Ascending aorta (tissue), 2 donors: ENCODE results near the gene TMEM222. TPM values are rescaled to one million over a fixed set of nuclear protein-coding genes. Genes with fewer than 3 reads are reported as not detected.

ENCODE experiments used
- DNase-seq, 2 donors: peaks; one replicate each; pipeline ENCODE4 v3.0.0-alpha.2; 2019; ENCODE audit warnings: low spot score in 2 of 2
- H3K27ac ChIP-seq, 2 donors: fragments of 200-600 bp; sonication (generic); one replicate each; pipeline ENCODE4 v1.5.1; 2016 to 2017; ENCODE audit warnings: mild to moderate bottlenecking in 1 of 2
- H3K27me3 ChIP-seq: fragments of 200-600 bp; sonication (generic); one replicate; pipeline ENCODE4 v1.5.1; 2017
- H3K36me3 ChIP-seq, 2 donors: fragments of 200-600 bp; sonication (generic); one replicate each; pipeline ENCODE4 v1.5.1; 2016
- H3K4me1 ChIP-seq, 2 donors: fragments of 200-600 bp; sonication (generic); one replicate each; pipeline ENCODE4 v1.5.1; 2016 to 2017; ENCODE audit warnings: mild to moderate bottlenecking in 1 of 2
- H3K4me3 ChIP-seq, 2 donors: fragments of 200-600 bp; sonication (generic); one replicate each; pipeline ENCODE4 v1.5.1; 2016 to 2017; ENCODE audit warnings: mild to moderate bottlenecking in 1 of 2
- H3K9me3 ChIP-seq, 2 donors: fragments of 200-600 bp; sonication (generic); one replicate each; pipeline ENCODE4 v1.5.1; 2016
- intact Hi-C: fragments of 100-400 bp; cut with DNase I; formaldehyde crosslinking; loops from one replicate; pipeline ENCODE4 v1.15.1; 2023
- total RNA-seq: library from RNA; depleted of rRNA; stranded (reverse); fragments of >200 nt; gene quantifications from one replicate; pipeline ENCODE4 v1.1.0, GENCODE V29; 2016
- TF ChIP-seq, protein P1 (sequence below), 3 experiments: fragments of 200-600 bp in 2 of 3; fragments of 450-650 bp in 1 of 3; sonication (generic) in 2 of 3; IDR thresholded peaks; one replicate each; pipeline ENCODE4 v1.5.1; 2016 to 2019; ENCODE audit warnings: antibody characterized with exemption in 3 of 3, mild to moderate bottlenecking in 1 of 3, moderate library complexity in 1 of 3

Gene TMEM222
- total RNA-seq, 1 donor from 2014 or later = 28.6 TPM

- no peaks in the 10 kb centered on the region for H3K4me1 ChIP-seq
- H3K36me3 ChIP-seq = peaks cover 0 to 3% of the 10 kb centered on the region in 2 donors
- H3K9me3 ChIP-seq = no peaks in the 10 kb centered on the region
- TF ChIP-seq, protein P1, sequence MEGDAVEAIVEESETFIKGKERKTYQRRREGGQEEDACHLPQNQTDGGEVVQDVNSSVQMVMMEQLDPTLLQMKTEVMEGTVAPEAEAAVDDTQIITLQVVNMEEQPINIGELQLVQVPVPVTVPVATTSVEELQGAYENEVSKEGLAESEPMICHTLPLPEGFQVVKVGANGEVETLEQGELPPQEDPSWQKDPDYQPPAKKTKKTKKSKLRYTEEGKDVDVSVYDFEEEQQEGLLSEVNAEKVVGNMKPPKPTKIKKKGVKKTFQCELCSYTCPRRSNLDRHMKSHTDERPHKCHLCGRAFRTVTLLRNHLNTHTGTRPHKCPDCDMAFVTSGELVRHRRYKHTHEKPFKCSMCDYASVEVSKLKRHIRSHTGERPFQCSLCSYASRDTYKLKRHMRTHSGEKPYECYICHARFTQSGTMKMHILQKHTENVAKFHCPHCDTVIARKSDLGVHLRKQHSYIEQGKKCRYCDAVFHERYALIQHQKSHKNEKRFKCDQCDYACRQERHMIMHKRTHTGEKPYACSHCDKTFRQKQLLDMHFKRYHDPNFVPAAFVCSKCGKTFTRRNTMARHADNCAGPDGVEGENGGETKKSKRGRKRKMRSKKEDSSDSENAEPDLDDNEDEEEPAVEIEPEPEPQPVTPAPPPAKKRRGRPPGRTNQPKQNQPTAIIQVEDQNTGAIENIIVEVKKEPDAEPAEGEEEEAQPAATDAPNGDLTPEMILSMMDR (IDR thresholded peaks at IDR 0.05) = no peak
- H3K27ac ChIP-seq = no peak overlapping the region
- intact Hi-C loops = loop anchor here (5.0 kb wide), 1 partner anchor 39 kb away; the partner anchor contains the start of gene CD164L2
- DNase-seq = no peak
- no peak overlapping the region for H3K4me3 ChIP-seq
- H3K27me3 ChIP-seq = no peaks in the 10 kb centered on the region
Observed at GRCh38 chr1:27342778-27343638, 21.0 kb downstream of the TMEM222 start.

DNA sequence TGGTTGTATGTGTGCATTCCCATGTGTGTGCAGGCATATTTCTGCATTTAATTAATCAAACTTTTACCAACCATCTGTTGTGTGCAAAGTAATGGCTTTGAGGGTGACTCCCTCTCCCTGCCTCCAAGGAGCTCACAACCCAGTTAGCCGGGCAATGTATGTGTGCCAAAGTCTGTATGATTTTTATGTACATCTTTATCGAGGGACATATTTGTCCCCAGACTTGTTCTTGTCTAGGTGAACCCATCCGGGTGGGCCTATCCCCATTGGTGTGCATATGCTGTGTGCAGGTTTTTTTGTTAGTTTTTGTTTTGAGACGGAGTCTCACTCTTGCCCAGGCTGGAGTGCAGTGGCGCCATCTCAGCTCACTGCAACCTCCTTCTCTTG lies 21.7 kb downstream of the TMEM222 start:
- TF ChIP-seq, protein P1 (IDR thresholded peaks at IDR 0.05) = no peak
- intact Hi-C loops = loop anchor here (5.0 kb wide), 1 partner anchor 39 kb away; the partner anchor contains the start of gene CD164L2
- Histone ChIP-seq H3K4me1 (no peaks in the 10 kb centered on the region), H3K4me3 (no peak overlapping the region), H3K27me3 (no peaks in the 10 kb centered on the region), H3K9me3 (no peaks in the 10 kb centered on the region), H3K36me3 (peaks cover 0 to under 1% of the 10 kb centered on the region in 2 donors), H3K27ac (no peak overlapping the region)
- no peak for DNase-seq

DNA sequence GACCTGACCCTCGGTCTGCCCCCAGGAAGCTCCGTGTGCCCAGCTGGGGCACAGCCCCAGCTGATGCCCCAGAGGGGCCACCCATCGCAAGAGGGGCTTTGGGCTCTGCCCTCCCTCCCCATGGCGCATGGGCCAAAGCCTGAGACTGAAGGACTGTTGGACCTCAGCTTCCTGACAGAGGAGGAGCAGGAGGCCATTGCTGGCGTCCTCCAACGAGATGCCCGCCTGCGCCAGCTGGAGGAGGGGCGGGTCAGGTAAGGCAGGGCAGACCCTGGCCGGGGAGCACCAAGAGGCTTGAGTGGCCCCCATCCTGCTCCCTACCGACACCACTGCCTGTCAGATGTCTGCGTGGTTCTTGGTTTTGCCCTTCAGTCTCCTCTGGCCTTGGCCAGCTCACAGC lies 23.3 kb downstream of the TMEM222 start:
- intact Hi-C loops = no loop called here
- no peak overlapping the region for H3K27ac ChIP-seq
- peaks cover 9 to 14% of the 10 kb centered on the region in 2 donors for H3K4me1 ChIP-seq
- H3K4me3 ChIP-seq = no peak overlapping the region
- H3K27me3 ChIP-seq = peaks cover 5% of the 10 kb centered on the region
- TF ChIP-seq, protein P1 (IDR thresholded peaks at IDR 0.05) = no peak
- no peaks in the 10 kb centered on the region for H3K36me3 ChIP-seq
- H3K9me3 ChIP-seq = no peaks in the 10 kb centered on the region
- no peak for DNase-seq

GRCh38 chr1:27346357-27346756 lies 24.4 kb downstream of the TMEM222 start:
- H3K9me3 ChIP-seq = no peaks in the 10 kb centered on the region
- intact Hi-C loops = no loop called here
- TF ChIP-seq, protein P1 (IDR thresholded peaks at IDR 0.05) = no peak
- H3K27me3 ChIP-seq = peaks cover 5% of the 10 kb centered on the region
- no peak for DNase-seq
- H3K4me3 ChIP-seq = no peak overlapping the region
- peaks cover 9 to 23% of the 10 kb centered on the region in 2 donors for H3K4me1 ChIP-seq
- H3K36me3 ChIP-seq = no peaks in the 10 kb centered on the region
- no peak overlapping the region for H3K27ac ChIP-seq

DNA sequence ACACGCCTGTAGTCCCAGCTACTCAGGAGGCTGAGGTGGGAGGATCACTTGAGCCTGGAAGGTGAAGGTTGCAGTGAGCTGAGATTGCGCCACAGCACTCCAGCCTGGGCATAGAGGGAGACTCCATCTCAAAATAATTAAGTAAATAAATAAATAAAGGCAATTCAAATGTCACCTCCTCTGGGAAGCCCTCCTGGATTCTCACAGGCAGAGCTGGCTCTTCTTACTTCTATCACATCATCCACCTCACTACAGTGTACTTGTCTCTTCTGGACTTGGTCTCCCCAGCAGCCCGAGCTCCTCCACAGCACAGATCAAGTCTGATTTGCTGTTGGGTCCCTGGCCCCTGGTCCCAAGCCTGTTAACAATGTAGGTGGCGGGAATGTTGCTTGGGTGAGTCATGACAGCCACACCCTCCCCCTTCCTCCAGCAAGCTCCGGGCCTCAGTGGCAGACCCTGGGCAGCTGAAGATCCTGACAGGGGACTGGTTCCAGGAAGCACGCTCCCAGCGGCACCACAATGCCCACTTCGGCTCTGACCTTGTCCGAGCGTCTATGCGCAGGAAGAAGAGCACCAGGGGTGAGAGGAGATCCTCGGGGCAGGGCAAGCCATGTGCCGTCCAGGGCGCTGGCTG lies 25.1 kb downstream of the TMEM222 start:
- H3K27me3 ChIP-seq = peaks cover 5% of the 10 kb centered on the region
- TF ChIP-seq, protein P1 (IDR thresholded peaks at IDR 0.05) = no peak
- H3K27ac ChIP-seq = no peak overlapping the region
- H3K4me3 ChIP-seq = no peak overlapping the region
- no peaks in the 10 kb centered on the region for H3K36me3 ChIP-seq
- peaks cover 9 to 23% of the 10 kb centered on the region in 2 donors for H3K4me1 ChIP-seq
- intact Hi-C loops = no loop called here
- no peaks in the 10 kb centered on the region for H3K9me3 ChIP-seq
- DNase-seq = no peak
